GM11168 (cell line): ENCODE measurements around the gene PLEKHA7.
"Not testable (repeated sequence)": the region's sequence is repeated elsewhere in the genome, so short reads cannot be mapped to it uniquely, and the experiment has no call there.

Experiments used
- in situ Hi-C: fragments of 300-500 bp; cut with MboI; formaldehyde crosslinking; loops from one replicate; pipeline ENCODE4 v1.12.0; 2022; ENCODE audit warnings: low sequenced_read_pairs; ENCODE audit not compliant: unreplicated experiment

PLEKHA7 gene

GRCh38 chr11:16921668-16922067 lies 92.5 kb downstream of the PLEKHA7 start:
- in situ Hi-C loops: no loop called here

GRCh38 chr11:16921019-16921418 lies 93.2 kb downstream of the PLEKHA7 start:
- in situ Hi-C loops: no loop called here

GRCh38 chr11:16920559-16920958 lies 93.7 kb downstream of the PLEKHA7 start:
- in situ Hi-C loops: no loop called here

GRCh38 chr11:16918543-16919182 lies 95.6 kb downstream of the PLEKHA7 start:
- in situ Hi-C loops: not testable (repeated sequence)

- in situ Hi-C loops: no loop called here
Measured at GRCh38 chr11:16917941-16918340, 96.3 kb downstream of the PLEKHA7 start.

- in situ Hi-C loops: no loop called here
Measured at GRCh38 chr11:16912692-16913111, 101.5 kb downstream of the PLEKHA7 start.

- in situ Hi-C loops: no loop called here
Measured at GRCh38 chr11:16911658-16912057, 102.6 kb downstream of the PLEKHA7 start.

- in situ Hi-C loops: no loop called here
Measured at GRCh38 chr11:16911186-16911585, 103.0 kb downstream of the PLEKHA7 start.

- in situ Hi-C loops: no loop called here
Measured at GRCh38 chr11:16909359-16910035, 104.7 kb downstream of the PLEKHA7 start.

- in situ Hi-C loops: no loop called here
Measured at GRCh38 chr11:16905375-16905774, 108.8 kb downstream of the PLEKHA7 start.

GRCh38 chr11:16904761-16905160 lies 109.5 kb downstream of the PLEKHA7 start:
- in situ Hi-C loops: not testable (repeated sequence)

GRCh38 chr11:16902781-16903378 lies 111.3 kb downstream of the PLEKHA7 start:
- in situ Hi-C loops: no loop called here

- in situ Hi-C loops: no loop called here
Measured at GRCh38 chr11:16902182-16902581, 112.0 kb downstream of the PLEKHA7 start.

GRCh38 chr11:16900491-16900890 lies 113.7 kb downstream of the PLEKHA7 start:
- in situ Hi-C loops: no loop called here

GRCh38 chr11:16899708-16900303 lies 114.4 kb downstream of the PLEKHA7 start:
- in situ Hi-C loops: no loop called here

- in situ Hi-C loops: no loop called here
Measured at GRCh38 chr11:16898274-16898985, 115.8 kb downstream of the PLEKHA7 start.

- in situ Hi-C loops: no loop called here
Measured at GRCh38 chr11:16897470-16898061, 116.6 kb downstream of the PLEKHA7 start.

- in situ Hi-C loops: no loop called here
Measured at GRCh38 chr11:16896729-16897469, 117.3 kb downstream of the PLEKHA7 start.

GRCh38 chr11:16895306-16895705 lies 118.9 kb downstream of the PLEKHA7 start:
- in situ Hi-C loops: no loop called here
